GM18508 (cell line): Measurements from ENCODE around the gene PROZ.

Source experiments
- ATAC-seq: cut with Tn5 transposase; IDR thresholded peaks from one replicate; pipeline ENCODE4 v1.9.1; 2021; ENCODE audit warnings: moderate number of reproducible peaks; ENCODE audit not compliant: insufficient read depth, unreplicated experiment

The PROZ gene

DNA sequence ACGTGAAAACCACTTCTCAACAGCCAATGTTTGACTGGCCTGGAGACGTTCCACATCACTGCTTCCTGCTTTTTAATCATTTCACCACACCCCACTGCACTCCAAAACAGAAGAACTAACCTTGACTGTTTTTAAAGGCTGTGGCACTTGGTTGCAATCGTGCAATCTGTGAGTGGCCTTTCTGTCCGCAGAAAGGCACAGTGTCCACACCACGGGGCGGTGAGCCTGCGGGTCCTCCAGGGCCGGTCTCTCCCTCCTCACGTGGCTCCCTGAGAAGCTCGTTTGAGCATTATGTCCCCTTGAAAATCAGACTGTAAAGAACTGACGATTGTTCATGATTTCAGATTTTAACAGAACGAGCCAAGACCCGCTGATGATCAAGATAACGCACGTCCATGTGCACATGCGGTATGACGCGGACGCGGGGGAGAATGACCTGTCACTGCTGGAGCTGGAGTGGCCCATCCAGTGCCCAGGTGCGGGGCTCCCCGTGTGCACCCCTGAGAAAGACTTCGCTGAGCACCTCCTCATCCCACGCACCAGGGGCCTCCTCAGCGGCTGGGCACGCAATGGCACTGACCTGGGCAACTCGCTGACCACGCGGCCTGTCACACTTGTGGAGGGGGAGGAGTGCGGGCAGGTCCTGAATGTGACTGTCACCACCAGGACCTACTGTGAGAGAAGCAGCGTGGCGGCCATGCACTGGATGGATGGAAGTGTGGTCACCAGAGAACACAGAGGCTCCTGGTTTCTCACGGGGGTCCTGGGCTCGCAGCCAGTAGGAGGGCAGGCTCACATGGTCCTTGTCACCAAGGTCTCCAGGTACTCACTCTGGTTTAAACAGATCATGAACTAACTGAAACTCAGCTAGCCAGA lies 13.0 kb downstream of the PROZ start:
- no peak for ATAC-seq

DNA sequence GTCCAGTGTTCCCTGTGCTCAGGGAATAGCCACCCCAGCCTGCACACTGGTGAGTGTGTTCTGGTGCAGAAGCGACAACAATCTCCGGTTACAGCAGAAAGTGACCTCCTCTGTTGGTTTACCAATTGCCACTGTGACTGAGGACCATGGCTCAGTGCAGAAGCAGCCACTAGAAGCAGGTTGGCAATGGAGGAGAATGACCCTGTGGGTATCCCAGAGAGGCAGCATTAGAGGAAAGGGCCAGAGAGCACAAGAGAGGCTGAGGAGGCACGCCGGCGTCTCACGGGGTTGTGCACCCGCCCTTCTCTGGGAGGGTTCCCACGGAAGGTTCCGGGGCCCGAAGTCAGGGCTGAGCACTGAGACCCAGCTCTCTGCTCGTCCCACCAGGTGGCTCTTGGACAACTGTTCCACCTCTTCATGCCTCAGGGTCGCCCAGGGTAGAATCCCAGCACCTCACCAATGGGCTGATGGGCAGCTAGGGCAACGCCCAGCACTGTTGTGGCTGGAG lies 14.0 kb downstream of the PROZ start:
- no peak for ATAC-seq

DNA sequence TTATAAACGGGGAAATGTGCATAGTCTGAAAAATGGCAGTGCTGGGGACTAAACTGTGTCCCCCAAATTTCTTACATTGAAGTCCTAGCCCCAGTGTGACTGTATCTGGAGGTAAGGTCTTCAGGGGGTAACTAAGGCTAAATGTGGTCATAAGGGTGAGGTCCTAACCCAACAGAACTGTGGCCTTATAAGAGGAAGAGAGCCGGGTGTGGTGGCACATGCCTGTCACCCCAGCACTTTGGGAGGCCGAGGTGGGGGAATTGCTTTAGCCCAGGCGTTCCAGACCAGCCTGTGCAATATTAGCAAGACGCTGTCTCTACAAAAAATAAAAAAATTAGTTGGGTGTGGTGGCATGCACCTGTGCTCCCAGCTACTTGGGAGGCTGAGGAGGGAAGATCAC lies 17.8 kb downstream of the PROZ start:
- no peak for ATAC-seq

DNA sequence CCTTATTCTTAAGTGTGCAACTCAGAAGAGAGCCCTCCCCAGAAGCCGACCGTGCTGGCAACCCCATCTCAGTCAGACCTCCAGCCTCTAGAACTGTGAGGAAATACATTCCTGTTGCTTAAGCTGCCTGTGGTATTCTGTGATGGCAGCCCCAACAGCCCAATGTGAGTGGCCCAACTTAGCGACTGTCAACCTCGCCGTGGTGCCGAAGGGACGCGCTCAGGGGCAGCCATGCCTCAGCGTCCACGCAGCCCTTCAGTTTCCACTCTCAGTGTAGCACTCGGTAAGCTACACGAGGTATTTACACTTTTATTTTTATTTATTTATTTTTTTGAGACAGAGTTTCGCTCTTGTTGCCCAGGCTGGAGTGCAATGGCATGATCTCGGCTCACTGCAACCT lies 18.4 kb downstream of the PROZ start:
- no peak for ATAC-seq

DNA sequence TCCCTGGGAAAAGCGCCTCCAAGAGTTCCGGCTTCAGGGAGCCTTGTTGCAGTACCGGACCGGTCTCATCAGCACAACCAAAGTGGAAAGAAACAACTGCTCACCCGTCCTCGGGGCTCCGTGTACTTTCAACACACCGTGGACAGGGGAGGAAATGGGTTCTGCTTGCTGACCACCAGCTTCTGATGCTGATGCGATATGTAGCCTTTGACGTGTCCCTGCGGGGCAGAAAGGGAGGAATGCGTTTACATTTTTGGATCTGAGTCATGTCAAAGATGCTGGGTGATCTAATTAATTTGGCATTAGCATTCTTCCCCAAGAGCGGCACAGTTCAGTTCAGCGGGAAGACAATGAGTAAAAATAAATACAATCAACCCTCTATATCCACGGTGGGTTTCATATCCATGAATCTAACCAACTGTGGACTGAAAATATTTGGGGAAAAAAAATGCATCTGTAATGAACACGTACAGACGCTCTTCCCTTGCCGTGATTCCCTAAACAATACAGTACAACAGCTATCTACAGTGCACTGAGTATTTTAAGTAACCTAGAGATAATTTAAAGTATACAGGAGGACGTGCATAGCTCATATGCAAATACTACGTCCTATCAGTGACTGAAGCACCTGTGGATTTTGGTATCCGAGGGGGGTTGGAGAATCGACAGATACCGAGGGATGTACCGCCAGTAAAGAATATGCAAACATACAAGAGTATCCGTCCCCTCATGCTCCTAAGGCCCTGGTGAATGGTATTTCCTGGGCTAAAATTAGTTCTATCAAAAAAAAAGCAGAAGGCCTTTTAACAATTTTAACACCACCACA lies 19.8 kb downstream of the PROZ start:
- no peak for ATAC-seq

DNA sequence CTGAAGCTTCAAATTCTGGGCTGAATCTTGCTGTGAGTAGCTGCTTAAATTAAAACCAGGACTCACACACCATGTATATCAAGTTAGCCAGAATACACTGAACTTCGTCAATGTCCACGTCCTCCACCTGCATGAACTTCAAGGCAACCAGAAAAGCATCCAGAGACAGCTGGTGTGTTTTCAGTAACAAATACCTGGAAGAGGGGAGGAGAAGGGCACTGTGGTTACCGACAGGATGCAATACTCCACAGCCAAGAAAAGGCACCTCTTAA lies 20.4 kb downstream of the PROZ start:
- ATAC-seq, result no peak

GRCh38 chr13:113179374-113180230 lies 21.2 kb downstream of the PROZ start:
- no peak for ATAC-seq

DNA sequence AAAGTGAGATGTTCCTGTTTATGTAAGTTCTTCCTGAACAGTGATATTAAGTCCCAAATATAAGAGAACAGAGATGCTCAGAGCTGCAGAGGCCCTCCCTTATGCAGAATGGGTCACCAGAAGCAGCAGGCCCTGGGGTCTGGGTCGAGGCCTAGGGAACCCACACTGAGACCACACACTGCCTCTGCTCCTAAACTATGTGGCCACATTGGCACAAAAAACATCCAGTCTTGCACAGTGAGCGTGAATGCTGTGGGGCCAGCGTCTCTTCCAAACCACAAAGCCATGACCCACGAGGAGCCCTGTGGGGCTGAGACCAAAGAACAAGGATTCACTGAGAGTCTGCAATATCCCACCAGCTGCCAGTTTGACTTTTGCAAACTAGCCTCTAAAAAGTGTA lies 23.6 kb downstream of the PROZ start:
- no peak for ATAC-seq

DNA sequence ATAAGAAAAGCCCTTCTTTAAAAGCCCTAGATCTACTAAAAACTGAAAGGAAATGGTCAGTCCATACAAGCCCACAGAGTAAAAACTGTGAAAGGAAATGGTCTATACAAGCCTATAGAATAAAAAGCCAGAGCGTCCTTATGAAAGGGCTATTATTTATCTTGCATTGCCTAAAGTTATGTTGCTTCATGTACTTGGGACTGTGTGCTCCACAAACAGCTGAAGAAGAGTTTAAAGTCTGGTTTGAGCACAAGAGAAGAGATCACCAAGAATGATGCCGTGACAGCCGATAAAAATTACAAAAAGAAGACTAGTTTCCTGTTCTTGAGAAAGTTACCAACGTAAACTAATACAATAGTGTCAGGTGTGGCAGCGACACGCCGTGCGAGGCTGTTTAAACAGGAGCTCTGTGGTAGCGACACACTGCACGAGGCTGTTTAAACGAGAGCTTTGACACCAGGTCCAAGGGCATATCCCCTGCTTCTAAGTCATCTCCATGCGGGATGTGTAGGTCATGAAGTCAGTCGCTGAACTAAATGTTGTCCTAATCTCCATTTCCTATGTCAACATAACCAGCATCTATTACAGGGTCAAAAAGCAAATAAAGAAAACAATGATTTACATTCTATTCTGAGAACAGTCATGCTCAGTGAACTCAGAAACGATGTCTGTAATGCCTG lies 25.1 kb downstream of the PROZ start:
- no peak for ATAC-seq

GRCh38 chr13:113184568-113185440 lies 26.4 kb downstream of the PROZ start:
- ATAC-seq, result no peak

DNA sequence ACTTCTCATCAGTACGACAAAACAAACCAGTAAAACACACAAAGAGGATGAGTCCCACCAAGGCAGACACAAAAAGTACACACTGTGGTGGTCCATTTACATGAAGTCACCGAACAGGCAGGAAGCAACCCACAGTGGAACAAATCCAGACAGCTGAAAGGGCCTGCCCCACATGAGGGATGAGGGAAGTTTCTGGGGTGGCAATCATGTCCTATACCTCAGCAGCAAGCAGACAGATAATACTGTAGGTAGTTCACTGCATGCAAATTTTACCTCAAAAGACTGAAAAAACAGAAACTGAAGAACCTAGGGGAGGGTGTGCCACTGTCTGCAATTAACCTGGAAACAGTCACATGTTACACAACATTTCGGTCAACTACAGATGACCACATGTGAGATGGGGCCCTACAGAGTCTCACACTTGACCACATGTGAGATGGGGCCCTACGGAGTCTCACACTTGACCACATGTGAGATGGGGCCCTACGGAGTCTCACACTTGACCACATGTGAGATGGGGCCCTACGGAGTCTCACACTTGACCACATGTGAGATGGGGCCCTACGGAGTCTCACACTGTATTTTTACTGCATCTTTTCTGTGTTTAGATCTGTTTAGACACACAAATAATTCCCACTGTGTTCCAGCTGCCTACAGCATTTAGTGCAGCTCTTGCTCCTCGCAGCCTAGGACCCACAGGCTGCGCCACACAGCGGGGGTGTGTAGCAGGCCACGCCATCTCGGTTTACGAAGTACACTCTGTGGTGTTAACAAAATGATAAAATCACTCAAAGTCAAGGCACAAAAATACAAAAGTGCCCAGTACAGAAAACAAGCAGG lies 27.8 kb downstream of the PROZ start:
- peak; percentile 60 for ATAC-seq

DNA sequence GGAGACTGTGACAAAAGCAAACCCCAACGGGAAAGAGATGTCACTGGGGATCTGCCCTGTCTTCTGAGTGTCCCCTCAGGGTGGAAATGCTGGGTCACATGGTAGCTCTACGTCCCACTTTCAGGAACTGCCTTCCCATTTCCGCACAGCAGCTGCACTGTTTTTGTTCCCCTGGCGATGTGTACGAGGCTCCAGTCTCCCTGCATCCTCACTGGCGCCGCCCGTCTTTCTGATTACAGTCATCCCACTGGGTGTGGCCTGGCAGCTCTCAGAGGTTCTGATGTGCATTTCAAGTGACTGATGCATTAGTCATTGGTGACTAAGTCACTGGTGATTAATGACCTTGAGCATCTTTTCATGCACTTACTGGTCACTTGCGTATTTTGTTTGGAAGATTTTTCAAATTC lies 28.8 kb downstream of the PROZ start:
- ATAC-seq, result no peak

DNA sequence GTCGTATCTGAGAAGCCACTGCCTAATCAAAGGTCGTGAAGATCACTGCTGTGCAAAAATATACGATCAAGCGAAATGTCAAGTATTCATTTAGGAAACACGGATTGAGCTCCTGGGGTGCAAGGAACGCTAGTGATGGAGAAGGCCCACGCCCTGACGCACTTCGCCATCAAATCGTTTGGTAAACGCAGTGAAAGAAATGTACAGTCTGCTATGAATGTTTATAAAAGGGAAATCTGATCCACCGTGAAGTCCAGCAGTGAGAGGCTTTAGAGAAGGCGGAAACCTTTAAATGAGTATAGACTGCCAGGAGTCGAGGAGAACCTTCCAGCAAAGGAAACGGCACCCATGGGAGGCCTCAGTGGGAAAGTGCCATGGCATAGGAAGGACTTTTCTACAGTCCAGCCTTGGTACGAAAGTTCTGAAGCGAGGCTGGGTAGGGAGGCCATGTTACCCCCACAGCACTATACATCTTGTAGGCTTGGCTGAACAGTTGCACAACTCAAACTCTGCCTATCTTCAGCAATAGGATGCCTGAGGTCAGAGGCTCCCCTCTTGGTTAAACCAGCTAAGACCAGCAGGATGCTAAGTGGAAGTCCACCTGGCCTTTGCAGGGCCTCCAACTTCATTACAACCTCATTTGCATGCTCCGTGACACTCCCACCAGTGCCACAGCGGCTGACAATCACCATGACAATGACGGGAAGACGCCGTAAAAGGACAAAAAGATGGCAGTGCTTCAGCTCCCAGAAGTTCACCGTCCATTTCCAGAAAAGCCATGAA lies 29.6 kb downstream of the PROZ start:
- no peak for ATAC-seq

- ATAC-seq, result no peak
Observed at GRCh38 chr13:113190181-113190580, 31.7 kb downstream of the PROZ start.

- ATAC-seq, result no peak
Observed at GRCh38 chr13:113192279-113192678, 33.8 kb downstream of the PROZ start.

GRCh38 chr13:113192902-113193301 lies 34.5 kb downstream of the PROZ start:
- no peak for ATAC-seq

GRCh38 chr13:113195360-113195759 lies 36.9 kb downstream of the PROZ start:
- no peak for ATAC-seq
